GM18951 (cell line): ENCODE results near the gene CBLN4.

Experiments
- POLR2A ChIP-seq: IDR thresholded peaks from 4 replicates; pipeline ENCODE4 v1.6.1; 2011; ENCODE audit warnings: mild to moderate bottlenecking; ENCODE audit not compliant: insufficient read length, insufficient read depth; ENCODE audit errors: extremely low read depth
- in situ Hi-C: fragments of 300-500 bp; cut with MboI; formaldehyde crosslinking; loops from one replicate; pipeline ENCODE4 v1.12.0; 2022; ENCODE audit warnings: low sequenced_read_pairs, mixed read lengths, inconsistent platforms; ENCODE audit not compliant: unreplicated experiment

Gene CBLN4

DNA sequence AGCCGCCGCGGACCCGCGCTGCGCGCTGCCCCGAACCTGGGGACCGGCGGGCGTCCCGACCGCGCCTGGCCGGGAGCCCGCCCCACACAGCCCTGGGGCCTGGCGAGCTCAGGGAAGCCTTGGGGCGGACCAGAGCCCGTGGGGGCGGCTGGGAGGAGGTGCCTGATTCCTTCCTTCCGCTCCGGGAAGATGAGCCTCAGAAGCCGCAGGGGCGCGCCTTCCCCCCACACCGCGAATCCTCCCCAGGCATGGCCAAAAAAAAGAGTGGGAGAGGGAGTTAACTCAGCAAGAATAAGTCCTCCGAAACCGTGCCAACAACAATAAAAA is at the start of gene CBLN4:
CBLN4 (minus strand) TSS at position 131 of the 327 bp plus-strand sequence. CDS start 1,348 bp downstream, outside the sequence.
- in situ Hi-C loops, result no loop called here
- TF ChIP-seq POLR2A, result no peak

DNA sequence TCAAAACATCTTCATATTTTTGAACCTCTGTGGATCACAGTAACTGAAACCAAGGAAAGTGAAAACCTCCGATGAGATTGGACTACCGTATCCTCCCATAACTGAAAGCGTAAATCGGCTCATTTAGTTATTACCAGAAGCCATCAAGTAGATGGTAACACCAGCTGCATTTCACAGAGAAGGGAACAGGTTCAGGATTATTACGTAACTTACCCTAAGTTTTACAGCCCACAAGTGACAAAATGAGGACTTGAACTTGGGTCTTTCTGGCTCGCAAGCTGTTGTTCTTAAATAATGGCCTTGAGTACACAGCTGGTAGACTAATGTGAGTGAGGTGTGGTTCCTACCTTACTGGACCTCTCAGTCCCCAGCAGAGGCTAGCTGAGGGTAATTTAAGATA is 37.9 kb upstream of the CBLN4 start:
- in situ Hi-C loops, result no loop called here
- TF ChIP-seq POLR2A, result no peak

DNA sequence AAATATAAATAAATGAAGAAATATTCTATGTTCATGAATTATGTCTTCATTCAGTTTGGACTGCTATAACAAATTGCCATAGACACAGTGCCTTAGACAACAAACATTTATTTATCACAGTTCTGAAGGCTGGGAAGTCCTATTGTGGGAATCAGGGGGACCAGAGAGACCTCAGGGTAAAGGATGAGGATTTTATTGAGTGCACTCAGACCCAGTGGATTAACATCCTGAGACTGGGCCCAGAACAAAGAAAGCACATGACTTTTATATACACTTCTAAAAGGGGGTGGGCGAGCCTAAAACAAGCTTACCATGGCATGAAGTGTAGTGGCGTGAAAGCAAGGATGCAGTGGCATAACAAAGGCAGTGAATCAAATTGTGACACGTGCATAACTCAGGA is 26.9 kb upstream of the CBLN4 start:
- no peak for TF ChIP-seq POLR2A
- in situ Hi-C loops, result no loop called here

DNA sequence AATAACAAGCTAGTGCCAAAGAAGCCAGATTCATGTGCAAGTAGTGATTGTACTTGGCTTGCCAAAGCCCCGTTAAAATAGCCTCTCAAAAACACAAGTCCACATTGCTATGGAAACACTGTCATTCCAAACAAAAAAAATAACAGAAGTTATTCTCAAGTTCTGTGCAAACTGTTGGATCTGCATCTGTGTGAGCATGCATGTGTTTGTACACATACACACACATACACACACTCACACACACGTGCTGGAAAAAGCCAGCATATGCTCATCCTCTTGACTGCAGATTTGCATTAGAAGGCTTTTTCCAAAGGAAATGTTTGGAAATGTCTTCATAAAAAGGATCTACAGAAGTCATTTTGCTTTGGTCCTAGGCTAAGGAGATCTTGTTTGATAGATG is 13.4 kb upstream of the CBLN4 start:
- TF ChIP-seq POLR2A, result no peak
- in situ Hi-C loops, result no loop called here

DNA sequence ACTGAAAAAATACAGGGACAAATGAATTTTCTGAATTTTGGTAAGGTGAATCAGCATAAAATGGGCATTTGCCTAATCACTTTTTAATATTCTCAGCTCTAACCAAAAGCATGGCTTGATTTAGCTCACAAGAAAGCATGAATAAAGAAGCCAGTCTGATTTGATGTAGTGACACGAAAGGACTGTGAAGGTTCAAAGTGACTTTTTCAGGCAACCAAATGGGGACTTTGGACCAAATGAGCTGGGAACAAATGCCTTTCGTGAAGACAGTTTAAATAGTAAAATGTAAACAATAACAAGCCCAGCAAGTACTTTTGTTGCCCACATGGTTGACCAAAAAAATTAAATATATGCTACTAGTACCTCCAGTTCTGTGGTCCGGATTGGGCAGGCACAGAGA is 12.9 kb upstream of the CBLN4 start:
- TF ChIP-seq POLR2A, result no peak
- in situ Hi-C loops, result no loop called here

DNA sequence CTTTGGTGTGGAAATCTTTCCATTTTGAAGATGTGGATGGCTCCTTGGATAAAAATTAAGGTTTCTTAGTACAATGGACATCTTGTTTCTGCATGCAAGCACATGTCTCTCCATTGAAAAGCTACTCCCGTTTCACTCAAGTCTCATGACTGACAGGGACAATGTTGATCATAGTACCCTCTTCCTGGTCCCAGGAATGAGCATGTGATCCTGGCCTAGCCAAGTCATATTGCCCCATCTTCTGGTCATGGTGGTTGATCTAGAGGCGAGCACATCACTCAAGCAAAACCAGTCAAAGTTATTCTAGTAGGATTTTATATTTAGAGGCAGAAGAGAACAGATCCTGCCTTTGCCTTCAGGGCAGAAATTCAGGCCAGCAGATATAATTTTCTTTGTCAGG is 12.2 kb upstream of the CBLN4 start:
- in situ Hi-C loops, result no loop called here

DNA sequence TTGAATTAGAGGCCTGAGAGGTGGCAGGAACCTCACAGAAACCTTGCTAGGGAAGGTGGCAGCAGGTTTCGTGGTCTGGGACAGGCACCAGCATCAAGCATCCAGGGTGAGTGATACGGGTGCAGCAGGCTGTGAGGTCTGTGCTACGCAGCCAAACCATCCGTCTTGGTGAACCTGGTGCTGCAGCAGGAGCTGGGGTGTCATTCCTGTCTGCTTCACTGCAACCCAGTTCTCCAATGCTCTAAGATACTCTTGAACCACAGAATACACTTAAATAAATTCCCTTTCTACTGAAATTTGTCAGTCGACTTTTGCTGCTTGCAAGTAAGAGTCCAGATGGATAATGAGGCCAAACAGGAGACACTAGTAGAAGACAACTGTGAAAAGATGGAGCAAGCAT is 9.7 kb upstream of the CBLN4 start:
- in situ Hi-C loops, result no loop called here
- TF ChIP-seq POLR2A, result no peak

More for the DNA sequence above, 12.2 kb upstream of the CBLN4 start:
- TF ChIP-seq POLR2A, result no peak

DNA sequence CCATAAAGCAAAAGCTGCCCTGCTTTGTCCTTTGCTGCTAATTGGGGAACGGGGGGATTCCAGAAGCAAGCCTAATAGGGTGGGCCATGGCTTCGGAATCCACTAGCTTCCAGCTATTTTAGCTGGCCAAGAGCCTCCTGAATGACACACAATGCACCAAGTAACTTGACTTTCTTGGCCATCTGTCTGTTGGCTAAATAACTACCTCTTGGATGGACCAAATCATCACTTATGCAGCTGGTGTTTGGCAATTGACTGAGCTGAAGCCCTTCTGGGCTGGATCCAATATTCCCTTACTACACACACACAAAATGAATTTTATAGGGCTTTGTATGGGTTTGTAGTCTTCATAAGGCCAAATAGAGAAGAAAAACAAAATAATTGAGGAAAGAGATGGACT is 8.8 kb upstream of the CBLN4 start:
- in situ Hi-C loops, result no loop called here
- TF ChIP-seq POLR2A, result no peak

DNA sequence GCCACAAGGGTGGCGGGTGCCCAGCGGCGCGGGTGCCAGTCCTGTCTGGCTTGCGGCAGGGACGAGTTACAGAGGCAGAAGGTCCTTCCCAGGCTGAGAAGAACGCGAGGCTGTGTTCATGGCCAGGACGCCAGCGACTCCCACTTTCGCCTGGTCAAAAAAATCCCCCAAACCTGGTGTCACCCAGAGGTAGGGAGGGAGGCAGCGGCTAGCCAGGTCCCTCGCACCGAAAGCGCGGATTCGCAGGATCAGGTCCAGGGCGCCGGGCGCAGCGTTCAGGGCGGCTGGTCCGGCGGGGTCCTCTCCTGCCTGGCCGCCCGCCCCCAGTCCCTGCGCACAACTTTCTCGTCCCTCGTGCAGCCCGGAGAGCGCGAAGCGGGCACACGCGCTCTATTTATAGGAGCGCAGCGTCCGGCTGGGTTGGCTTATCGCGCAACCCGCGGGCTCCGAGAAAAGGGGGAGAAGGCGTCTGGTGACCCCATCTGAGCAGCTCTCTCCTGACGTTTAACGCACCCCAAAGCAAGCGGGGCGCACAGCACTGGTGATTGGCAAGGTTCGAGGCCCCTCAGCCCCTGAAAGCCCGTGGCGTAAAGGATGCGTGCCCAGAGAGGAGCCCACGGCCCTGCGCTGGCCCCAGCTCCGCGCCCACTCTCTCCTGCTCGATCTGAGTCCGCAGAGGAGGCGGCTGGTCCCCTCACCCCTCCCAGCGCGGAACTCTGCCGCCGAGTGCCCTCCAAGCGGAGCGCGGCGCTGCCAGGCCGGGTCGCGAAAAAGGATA is 519 bp downstream of the CBLN4 start:
- no peak for TF ChIP-seq POLR2A
- in situ Hi-C loops, result no loop called here

DNA sequence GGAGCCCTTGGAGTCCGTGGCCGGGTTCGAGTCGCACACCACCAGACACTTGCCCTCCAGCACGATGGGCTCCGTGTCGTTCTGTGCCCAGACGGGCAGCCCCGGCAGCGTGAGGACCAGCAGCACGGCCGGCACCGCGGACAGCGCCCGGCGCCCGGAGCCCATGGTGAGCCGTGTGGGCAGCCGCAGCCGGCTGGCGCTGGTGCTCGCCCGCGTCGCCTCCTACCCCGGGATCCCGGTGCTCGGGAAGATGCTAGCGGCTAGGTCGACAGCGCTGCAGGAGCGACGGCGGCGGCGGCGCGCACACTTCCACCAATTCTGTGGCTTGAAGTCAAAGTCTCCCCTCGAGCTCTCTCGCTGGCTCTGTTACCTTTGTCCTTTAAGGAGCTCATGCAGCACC is 1.3 kb downstream of the CBLN4 start:
- in situ Hi-C loops, result no loop called here
- no peak for TF ChIP-seq POLR2A

DNA sequence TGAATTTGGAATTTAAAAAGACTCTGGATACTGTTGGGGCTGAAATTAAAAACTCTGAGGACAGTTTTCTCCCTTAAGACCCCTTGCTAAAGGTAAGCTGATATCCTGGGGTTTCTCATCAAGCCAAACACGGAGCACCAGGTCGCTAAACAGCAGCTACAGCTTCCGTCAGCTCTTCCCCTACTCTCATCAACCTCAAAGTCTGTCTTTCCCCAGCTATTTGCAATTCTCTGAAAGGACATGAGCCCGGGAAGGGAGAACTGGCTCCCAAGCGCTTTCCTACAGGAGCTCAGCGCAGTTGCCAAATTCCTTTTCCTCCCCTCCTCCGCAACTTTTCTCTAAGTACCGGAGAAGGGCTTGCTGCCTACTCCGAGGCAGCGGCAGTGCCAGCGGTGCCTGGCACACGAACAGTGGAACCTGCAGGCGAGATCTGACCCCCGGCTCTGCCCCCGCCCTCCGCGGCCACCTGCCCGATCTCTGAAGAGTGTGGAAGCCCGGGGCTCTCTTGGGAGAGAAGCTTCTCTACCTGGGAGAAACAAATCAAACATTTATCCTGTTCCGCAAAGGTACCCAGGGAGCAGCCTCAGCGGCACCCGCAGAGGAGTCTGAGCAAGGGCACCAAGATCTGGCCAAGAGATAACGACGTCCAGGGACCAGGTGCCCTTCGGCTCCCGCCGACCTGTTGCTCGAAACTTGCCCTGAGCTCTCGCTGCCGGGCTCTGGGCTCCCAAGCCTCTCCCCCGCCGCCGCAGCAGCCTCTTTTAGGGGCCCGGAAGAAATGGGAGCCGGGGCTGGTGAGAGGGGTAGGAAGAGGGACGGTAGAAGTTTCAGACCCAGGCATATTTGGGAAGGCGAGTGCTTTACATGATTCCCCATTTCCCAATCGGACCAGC is 2.2 kb downstream of the CBLN4 start:
- TF ChIP-seq POLR2A, result no peak
- in situ Hi-C loops, result no loop called here

DNA sequence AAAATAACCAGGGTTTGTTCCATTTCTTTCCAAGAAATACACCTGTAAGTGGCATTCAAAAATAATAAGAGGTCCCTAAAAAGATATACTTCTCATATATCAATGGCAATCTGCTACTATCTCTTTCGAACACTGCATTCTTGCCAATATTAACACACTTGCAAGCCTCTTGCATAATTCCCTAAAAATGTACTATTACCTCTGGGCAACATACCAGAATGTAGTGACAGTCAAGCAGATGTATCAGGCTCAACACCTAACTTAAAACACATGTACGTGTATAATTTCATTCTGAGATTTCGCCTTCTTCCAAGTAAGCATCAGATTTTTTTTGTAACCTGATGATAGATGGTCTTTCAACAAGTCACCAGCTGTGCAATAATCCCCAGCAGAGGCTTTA is 3.4 kb downstream of the CBLN4 start:
- in situ Hi-C loops, result no loop called here
- TF ChIP-seq POLR2A, result no peak

DNA sequence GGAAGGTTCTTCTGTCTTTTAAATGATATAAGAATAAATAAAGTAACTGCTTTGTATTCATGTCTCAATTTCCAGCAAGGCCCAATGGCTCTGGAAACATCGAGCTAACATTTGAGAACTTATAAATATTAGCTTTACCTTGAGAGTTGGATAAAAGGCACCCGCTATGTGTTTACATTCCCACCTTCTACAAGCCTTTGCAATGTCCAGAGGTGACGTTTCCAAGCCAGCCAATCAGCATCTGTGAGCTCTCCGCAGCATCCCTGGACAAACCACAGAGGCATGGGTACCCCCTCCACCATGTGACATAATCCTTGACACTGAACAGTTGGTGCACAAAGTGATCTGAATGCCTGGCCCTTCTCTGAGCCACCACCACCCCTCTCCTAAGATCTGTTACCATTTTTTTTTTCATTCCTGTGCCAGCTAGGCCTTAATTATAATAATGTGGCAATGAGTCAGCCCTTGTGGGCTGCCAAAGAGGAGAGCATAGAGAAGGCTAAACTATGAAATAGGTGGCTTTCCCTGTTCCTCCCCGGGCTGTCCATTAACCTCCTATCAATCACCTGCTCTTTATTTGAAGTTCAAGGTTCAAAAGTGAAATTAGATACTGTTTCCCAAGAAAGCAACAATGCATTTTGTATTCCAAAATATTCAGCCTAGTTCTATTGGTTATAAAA is 4.1 kb downstream of the CBLN4 start:
- in situ Hi-C loops, result no loop called here
- no peak for TF ChIP-seq POLR2A
